WTC11 (cell line): ENCODE data around the gene YIF1B. TPM values are rescaled to one million over a fixed set of nuclear protein-coding genes. Genes with fewer than 3 reads are reported as not detected.

ENCODE experiments used
- ATAC-seq: fragments of 200-7000 bp; cut with Tn5 transposase; 2 replicates; pipeline ENCODE4 v1.10.0; 2021; ENCODE audit warnings: mild to moderate bottlenecking, moderate library complexity
- CTCF ChIA-PET: fragments of 300-600 bp; sonication (Branson Sonifier 250); formaldehyde crosslinking; loops from one replicate; lab custom pipeline; 2021; ENCODE audit warnings: antibody characterized with exemption; lab: Charles Lee
- POLR2A ChIA-PET: fragments of 350-600 bp; sonication (Branson Sonifier 250); formaldehyde crosslinking; loops from one replicate; lab custom pipeline; 2021; ENCODE audit warnings: antibody characterized with exemption; lab: Charles Lee
- DNase-seq: peaks from one replicate; pipeline ENCODE4 v3.0.0; 2021; ENCODE audit warnings: low spot score
- H3K27ac Mint-ChIP-seq: 2 replicates; pipeline ENCODE4 v1.8.0; 2021; ENCODE audit warnings: mixed read lengths
- H3K27me3 Mint-ChIP-seq: 2 replicates; pipeline ENCODE4 v1.8.0; 2021; ENCODE audit warnings: low read depth, mild to moderate bottlenecking, moderate library complexity, mixed read lengths
- H3K36me3 Mint-ChIP-seq: 2 replicates; pipeline ENCODE4 v1.8.0; 2021; ENCODE audit warnings: mixed read lengths
- H3K4me1 Mint-ChIP-seq: 2 replicates; pipeline ENCODE4 v1.8.0; 2022; ENCODE audit warnings: mixed read lengths
- H3K4me3 Mint-ChIP-seq: 2 replicates; pipeline ENCODE4 v1.8.0; 2021; ENCODE audit warnings: mild to moderate bottlenecking, moderate library complexity, mixed read lengths
- H3K9me3 Mint-ChIP-seq: 2 replicates; pipeline ENCODE4 v1.8.0; 2021; ENCODE audit warnings: mixed read lengths
- ATF1 ChIP-seq: sonication (generic); formaldehyde crosslinking; IDR thresholded peaks from 2 replicates; pipeline ENCODE4 v1.8.1; 2023; ENCODE audit warnings: mild to moderate bottlenecking, moderate library complexity, missing genetic modification reagents
- CBFB ChIP-seq: sonication (generic); formaldehyde crosslinking; IDR thresholded peaks from 2 replicates; pipeline ENCODE4 v1.8.1; 2022; ENCODE audit warnings: mild to moderate bottlenecking, low read depth, missing genetic modification reagents
- EMX1 ChIP-seq: fragments of 250-450 bp; sonication (Bioruptor Pico); IDR thresholded peaks from 2 replicates; pipeline ENCODE4 v1.8.0; 2021; ENCODE audit warnings: mild to moderate bottlenecking
- FOXP1 ChIP-seq: sonication (generic); formaldehyde crosslinking; IDR thresholded peaks from 2 replicates; pipeline ENCODE4 v1.8.0; 2022; ENCODE audit warnings: missing genetic modification reagents, mild to moderate bottlenecking, moderate library complexity, borderline replicate concordance
- JUN ChIP-seq: sonication (generic); formaldehyde crosslinking; IDR thresholded peaks from 2 replicates; pipeline ENCODE4 v1.8.0; 2023; ENCODE audit warnings: mild to moderate bottlenecking, missing genetic modification reagents
- KAT7 ChIP-seq: sonication (generic); formaldehyde crosslinking; IDR thresholded peaks from 2 replicates; pipeline ENCODE4 v1.8.1; 2023; ENCODE audit warnings: missing genetic modification reagents, mild to moderate bottlenecking, borderline replicate concordance
- MXD4 ChIP-seq: fragments of 250-450 bp; sonication (Bioruptor Pico); IDR thresholded peaks from 2 replicates; pipeline ENCODE4 v1.8.0; 2021; ENCODE audit warnings: mild to moderate bottlenecking, moderate library complexity, borderline replicate concordance
- MYBL2 ChIP-seq: sonication (generic); formaldehyde crosslinking; IDR thresholded peaks from 2 replicates; pipeline ENCODE4 v1.8.1; 2023; ENCODE audit warnings: mild to moderate bottlenecking, moderate library complexity, missing genetic modification reagents
- RELA ChIP-seq: sonication (generic); formaldehyde crosslinking; IDR thresholded peaks from 2 replicates; pipeline ENCODE4 v1.8.1; 2022; ENCODE audit warnings: missing genetic modification reagents, mild to moderate bottlenecking, borderline replicate concordance
- RORB ChIP-seq: fragments of 250-450 bp; sonication (Bioruptor Pico); IDR thresholded peaks from 2 replicates; pipeline ENCODE4 v1.9.0; 2021; ENCODE audit warnings: mild to moderate bottlenecking
- SMAD3 ChIP-seq: sonication (generic); formaldehyde crosslinking; IDR thresholded peaks from 2 replicates; pipeline ENCODE4 v1.8.0; 2022; ENCODE audit warnings: missing genetic modification reagents, mild to moderate bottlenecking, borderline replicate concordance
- TEAD1 ChIP-seq: sonication (generic); formaldehyde crosslinking; IDR thresholded peaks from 2 replicates; pipeline ENCODE4 v1.8.0; 2022; ENCODE audit warnings: mild to moderate bottlenecking, missing genetic modification reagents
- ZNF121 ChIP-seq: sonication (generic); formaldehyde crosslinking; IDR thresholded peaks from 2 replicates; pipeline ENCODE4 v1.8.0; 2023; ENCODE audit warnings: missing genetic modification reagents
- ZNF232 ChIP-seq: sonication (generic); formaldehyde crosslinking; IDR thresholded peaks from 2 replicates; pipeline ENCODE4 v1.8.0; 2022; ENCODE audit warnings: mild to moderate bottlenecking, missing genetic modification reagents
- ZNF263 ChIP-seq: sonication (generic); formaldehyde crosslinking; IDR thresholded peaks from 2 replicates; pipeline ENCODE4 v1.8.1; 2022; ENCODE audit warnings: low read depth, mild to moderate bottlenecking, moderate library complexity, missing genetic modification reagents
- ZNF671 ChIP-seq: fragments of 250-450 bp; sonication (Bioruptor Pico); IDR thresholded peaks from 2 replicates; pipeline ENCODE4 v1.8.0; 2021; ENCODE audit warnings: mild to moderate bottlenecking
- total RNA-seq: library from RNA; stranded (reverse); gene quantifications from 3 replicates; pipeline ENCODE4 v1.2.3, GENCODE V29; 2021
- TF ChIP-seq, protein P1 (sequence below): sonication (generic); formaldehyde crosslinking; IDR thresholded peaks from 2 replicates; pipeline ENCODE4 v1.8.0; 2023; ENCODE audit warnings: missing genetic modification reagents
- TF ChIP-seq, protein P2 (sequence below): fragments of 250-450 bp; sonication (Bioruptor Pico); IDR thresholded peaks from 2 replicates; pipeline ENCODE4 v1.9.0; 2021; ENCODE audit warnings: mild to moderate bottlenecking
- TF ChIP-seq, protein P3 (sequence below): fragments of 250-450 bp; sonication (Bioruptor Pico); IDR thresholded peaks from 2 replicates; pipeline ENCODE4 v1.9.0; 2021; ENCODE audit warnings: mild to moderate bottlenecking
- TF ChIP-seq, protein P4 (sequence below): sonication (generic); formaldehyde crosslinking; IDR thresholded peaks from 2 replicates; pipeline ENCODE4 v1.8.0; 2022; ENCODE audit warnings: mild to moderate bottlenecking, missing genetic modification reagents
- TF ChIP-seq, protein P5 (sequence below): sonication (generic); formaldehyde crosslinking; IDR thresholded peaks from 2 replicates; pipeline ENCODE4 v1.8.1; 2022; ENCODE audit warnings: low read depth, mild to moderate bottlenecking, moderate library complexity, missing genetic modification reagents, borderline replicate concordance
- TF ChIP-seq, protein P6 (sequence below): sonication (generic); formaldehyde crosslinking; IDR thresholded peaks from 2 replicates; pipeline ENCODE4 v1.8.0; 2023; ENCODE audit warnings: missing genetic modification reagents, mild to moderate bottlenecking, borderline replicate concordance
- TF ChIP-seq, protein P7 (sequence below): sonication (generic); formaldehyde crosslinking; IDR thresholded peaks from 2 replicates; pipeline ENCODE4 v1.8.0; 2022; ENCODE audit warnings: missing genetic modification reagents

The YIF1B gene
- total RNA-seq, 1 experiment from 2014 or later = 83.3 TPM

DNA sequence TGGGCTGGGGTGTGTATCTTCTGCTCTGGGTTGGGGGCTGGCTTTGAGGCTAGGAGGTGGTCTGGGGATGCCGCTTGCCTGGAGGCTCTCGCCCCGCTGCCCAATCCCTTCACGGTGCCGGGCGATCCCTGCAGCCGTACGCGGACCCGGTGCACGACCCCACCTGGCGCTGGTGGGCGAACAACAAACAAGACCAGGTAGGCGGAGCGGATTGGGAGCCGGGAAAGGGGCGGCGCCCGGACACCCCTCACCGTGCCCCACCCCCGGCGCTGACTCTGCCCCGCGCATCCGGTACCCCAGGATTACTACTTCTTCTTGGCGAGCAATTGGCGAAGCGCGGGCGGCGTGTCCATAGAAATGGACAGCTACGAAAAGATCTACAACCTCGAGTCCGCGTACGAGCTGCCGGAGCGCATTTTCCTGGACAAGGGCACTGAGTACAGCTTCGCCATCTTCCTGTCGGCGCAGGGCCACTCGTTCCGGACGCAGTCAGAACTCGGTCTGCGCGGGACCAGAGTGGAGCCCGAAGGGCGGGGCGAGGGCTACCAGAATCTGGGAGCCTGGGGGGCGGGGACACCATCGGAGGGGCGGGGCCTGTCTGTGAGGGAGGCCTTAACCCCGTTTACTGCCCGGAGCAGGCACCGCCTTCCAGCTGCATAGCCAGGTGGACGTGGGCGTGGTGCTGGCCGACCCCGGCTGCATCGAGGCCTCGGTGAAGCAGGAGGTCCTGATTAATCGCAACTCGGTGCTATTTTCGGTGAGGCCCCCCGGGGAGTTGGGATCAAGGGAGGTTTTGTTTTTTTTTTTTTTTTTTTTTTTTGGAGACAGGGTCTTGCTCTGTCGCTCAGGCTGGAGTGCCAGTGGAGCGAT, 46.6 kb upstream of the YIF1B start:
- Mint-ChIP-seq H3K36me3 (no peaks in the 10 kb centered on the region), H3K9me3 (no peaks in the 10 kb centered on the region), H3K4me1 (peaks cover 10% of the 10 kb centered on the region), H3K4me3 (peak overlapping the region; percentile 86), H3K27ac (peak overlapping the region; percentile 96), H3K27me3 (peaks cover 59% of the 10 kb centered on the region)
- CTCF ChIA-PET = interaction anchor here (0.5 to 2.9 kb wide), 13 partner anchors 11 to 129 kb away, joined by 3 to 19 read pairs (median 4); partner anchors contain the start of genes CATSPERG, FAM98C, GGN and PPP1R14A
- POLR2A ChIA-PET = interaction anchor here (0.8 to 2.7 kb wide), 5 partner anchors 12 to 81 kb away, joined by 3 to 16 read pairs (median 5); partner anchors contain the start of genes GGN and PSMD8
- peak; percentile 77 for ATAC-seq
- DNase-seq = peak; percentile 99
- no peak for TF ChIP-seq KAT7 (CRISPR knock-in tag)
- no peak for TF ChIP-seq EMX1 (CRISPR knock-in tag)
- TF ChIP-seq, protein P1, sequence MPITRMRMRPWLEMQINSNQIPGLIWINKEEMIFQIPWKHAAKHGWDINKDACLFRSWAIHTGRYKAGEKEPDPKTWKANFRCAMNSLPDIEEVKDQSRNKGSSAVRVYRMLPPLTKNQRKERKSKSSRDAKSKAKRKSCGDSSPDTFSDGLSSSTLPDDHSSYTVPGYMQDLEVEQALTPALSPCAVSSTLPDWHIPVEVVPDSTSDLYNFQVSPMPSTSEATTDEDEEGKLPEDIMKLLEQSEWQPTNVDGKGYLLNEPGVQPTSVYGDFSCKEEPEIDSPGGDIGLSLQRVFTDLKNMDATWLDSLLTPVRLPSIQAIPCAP (CRISPR knock-in tag) = no peak
- TF ChIP-seq SMAD3 (CRISPR knock-in tag) = no peak
- TF ChIP-seq, protein P2, sequence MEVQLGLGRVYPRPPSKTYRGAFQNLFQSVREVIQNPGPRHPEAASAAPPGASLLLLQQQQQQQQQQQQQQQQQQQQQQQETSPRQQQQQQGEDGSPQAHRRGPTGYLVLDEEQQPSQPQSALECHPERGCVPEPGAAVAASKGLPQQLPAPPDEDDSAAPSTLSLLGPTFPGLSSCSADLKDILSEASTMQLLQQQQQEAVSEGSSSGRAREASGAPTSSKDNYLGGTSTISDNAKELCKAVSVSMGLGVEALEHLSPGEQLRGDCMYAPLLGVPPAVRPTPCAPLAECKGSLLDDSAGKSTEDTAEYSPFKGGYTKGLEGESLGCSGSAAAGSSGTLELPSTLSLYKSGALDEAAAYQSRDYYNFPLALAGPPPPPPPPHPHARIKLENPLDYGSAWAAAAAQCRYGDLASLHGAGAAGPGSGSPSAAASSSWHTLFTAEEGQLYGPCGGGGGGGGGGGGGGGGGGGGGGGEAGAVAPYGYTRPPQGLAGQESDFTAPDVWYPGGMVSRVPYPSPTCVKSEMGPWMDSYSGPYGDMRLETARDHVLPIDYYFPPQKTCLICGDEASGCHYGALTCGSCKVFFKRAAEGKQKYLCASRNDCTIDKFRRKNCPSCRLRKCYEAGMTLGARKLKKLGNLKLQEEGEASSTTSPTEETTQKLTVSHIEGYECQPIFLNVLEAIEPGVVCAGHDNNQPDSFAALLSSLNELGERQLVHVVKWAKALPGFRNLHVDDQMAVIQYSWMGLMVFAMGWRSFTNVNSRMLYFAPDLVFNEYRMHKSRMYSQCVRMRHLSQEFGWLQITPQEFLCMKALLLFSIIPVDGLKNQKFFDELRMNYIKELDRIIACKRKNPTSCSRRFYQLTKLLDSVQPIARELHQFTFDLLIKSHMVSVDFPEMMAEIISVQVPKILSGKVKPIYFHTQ = no peak
- peak; percentile 62; the same call in 1 of the 2 replicates for TF ChIP-seq FOXP1 (CRISPR knock-in tag)
- TF ChIP-seq, protein P3, sequence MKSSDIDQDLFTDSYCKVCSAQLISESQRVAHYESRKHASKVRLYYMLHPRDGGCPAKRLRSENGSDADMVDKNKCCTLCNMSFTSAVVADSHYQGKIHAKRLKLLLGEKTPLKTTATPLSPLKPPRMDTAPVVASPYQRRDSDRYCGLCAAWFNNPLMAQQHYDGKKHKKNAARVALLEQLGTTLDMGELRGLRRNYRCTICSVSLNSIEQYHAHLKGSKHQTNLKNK (CRISPR knock-in tag) = no peak
- TF ChIP-seq MYBL2 (CRISPR knock-in tag) = peak; percentile 59; the same call in 1 of the 2 replicates
- TF ChIP-seq, protein P4, sequence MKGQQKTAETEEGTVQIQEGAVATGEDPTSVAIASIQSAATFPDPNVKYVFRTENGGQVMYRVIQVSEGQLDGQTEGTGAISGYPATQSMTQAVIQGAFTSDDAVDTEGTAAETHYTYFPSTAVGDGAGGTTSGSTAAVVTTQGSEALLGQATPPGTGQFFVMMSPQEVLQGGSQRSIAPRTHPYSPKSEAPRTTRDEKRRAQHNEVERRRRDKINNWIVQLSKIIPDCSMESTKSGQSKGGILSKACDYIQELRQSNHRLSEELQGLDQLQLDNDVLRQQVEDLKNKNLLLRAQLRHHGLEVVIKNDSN (CRISPR knock-in tag) = no peak; the same call in 1 of the 2 replicates
- TF ChIP-seq, protein P5, sequence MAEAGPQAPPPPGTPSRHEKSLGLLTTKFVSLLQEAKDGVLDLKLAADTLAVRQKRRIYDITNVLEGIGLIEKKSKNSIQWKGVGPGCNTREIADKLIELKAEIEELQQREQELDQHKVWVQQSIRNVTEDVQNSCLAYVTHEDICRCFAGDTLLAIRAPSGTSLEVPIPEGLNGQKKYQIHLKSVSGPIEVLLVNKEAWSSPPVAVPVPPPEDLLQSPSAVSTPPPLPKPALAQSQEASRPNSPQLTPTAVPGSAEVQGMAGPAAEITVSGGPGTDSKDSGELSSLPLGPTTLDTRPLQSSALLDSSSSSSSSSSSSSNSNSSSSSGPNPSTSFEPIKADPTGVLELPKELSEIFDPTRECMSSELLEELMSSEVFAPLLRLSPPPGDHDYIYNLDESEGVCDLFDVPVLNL (CRISPR knock-in tag) = no peak
- no peak for TF ChIP-seq JUN (CRISPR knock-in tag)
- no peak for TF ChIP-seq ZNF671 (CRISPR knock-in tag)
- TF ChIP-seq, protein P6, sequence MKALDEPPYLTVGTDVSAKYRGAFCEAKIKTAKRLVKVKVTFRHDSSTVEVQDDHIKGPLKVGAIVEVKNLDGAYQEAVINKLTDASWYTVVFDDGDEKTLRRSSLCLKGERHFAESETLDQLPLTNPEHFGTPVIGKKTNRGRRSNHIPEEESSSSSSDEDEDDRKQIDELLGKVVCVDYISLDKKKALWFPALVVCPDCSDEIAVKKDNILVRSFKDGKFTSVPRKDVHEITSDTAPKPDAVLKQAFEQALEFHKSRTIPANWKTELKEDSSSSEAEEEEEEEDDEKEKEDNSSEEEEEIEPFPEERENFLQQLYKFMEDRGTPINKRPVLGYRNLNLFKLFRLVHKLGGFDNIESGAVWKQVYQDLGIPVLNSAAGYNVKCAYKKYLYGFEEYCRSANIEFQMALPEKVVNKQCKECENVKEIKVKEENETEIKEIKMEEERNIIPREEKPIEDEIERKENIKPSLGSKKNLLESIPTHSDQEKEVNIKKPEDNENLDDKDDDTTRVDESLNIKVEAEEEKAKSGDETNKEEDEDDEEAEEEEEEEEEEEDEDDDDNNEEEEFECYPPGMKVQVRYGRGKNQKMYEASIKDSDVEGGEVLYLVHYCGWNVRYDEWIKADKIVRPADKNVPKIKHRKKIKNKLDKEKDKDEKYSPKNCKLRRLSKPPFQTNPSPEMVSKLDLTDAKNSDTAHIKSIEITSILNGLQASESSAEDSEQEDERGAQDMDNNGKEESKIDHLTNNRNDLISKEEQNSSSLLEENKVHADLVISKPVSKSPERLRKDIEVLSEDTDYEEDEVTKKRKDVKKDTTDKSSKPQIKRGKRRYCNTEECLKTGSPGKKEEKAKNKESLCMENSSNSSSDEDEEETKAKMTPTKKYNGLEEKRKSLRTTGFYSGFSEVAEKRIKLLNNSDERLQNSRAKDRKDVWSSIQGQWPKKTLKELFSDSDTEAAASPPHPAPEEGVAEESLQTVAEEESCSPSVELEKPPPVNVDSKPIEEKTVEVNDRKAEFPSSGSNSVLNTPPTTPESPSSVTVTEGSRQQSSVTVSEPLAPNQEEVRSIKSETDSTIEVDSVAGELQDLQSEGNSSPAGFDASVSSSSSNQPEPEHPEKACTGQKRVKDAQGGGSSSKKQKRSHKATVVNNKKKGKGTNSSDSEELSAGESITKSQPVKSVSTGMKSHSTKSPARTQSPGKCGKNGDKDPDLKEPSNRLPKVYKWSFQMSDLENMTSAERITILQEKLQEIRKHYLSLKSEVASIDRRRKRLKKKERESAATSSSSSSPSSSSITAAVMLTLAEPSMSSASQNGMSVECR = no peak
- no peak for TF ChIP-seq CBFB (CRISPR knock-in tag)
- TF ChIP-seq ZNF232 (CRISPR knock-in tag) = 0 out of 2 replicates have a peak, but pooled peaks have one; percentile 16
- no peak for TF ChIP-seq MXD4 (CRISPR knock-in tag)
- no peak for TF ChIP-seq TEAD1 (CRISPR knock-in tag)
- TF ChIP-seq RORB (CRISPR knock-in tag) = no peak
- TF ChIP-seq ATF1 (CRISPR knock-in tag) = no peak
- TF ChIP-seq RELA (CRISPR knock-in tag) = no peak
- TF ChIP-seq ZNF263 (CRISPR knock-in tag) = no peak
- TF ChIP-seq ZNF121 (CRISPR knock-in tag) = no peak
- TF ChIP-seq, protein P7, sequence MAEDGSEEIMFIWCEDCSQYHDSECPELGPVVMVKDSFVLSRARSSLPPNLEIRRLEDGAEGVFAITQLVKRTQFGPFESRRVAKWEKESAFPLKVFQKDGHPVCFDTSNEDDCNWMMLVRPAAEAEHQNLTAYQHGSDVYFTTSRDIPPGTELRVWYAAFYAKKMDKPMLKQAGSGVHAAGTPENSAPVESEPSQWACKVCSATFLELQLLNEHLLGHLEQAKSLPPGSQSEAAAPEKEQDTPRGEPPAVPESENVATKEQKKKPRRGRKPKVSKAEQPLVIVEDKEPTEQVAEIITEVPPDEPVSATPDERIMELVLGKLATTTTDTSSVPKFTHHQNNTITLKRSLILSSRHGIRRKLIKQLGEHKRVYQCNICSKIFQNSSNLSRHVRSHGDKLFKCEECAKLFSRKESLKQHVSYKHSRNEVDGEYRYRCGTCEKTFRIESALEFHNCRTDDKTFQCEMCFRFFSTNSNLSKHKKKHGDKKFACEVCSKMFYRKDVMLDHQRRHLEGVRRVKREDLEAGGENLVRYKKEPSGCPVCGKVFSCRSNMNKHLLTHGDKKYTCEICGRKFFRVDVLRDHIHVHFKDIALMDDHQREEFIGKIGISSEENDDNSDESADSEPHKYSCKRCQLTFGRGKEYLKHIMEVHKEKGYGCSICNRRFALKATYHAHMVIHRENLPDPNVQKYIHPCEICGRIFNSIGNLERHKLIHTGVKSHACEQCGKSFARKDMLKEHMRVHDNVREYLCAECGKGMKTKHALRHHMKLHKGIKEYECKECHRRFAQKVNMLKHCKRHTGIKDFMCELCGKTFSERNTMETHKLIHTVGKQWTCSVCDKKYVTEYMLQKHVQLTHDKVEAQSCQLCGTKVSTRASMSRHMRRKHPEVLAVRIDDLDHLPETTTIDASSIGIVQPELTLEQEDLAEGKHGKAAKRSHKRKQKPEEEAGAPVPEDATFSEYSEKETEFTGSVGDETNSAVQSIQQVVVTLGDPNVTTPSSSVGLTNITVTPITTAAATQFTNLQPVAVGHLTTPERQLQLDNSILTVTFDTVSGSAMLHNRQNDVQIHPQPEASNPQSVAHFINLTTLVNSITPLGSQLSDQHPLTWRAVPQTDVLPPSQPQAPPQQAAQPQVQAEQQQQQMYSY (CRISPR knock-in tag) = peak; percentile 78
